Body of pancreas (tissue), 4 donors: ENCODE results near the gene GNB5.

Experiments used
- POLR2A ChIP-seq, 3 donors: fragments of 450-650 bp; IDR thresholded peaks; one replicate each; pipeline ENCODE4 v1.6.1; 2016; ENCODE audit warnings: antibody characterized with exemption in 3 of 3, mild to moderate bottlenecking in 2 of 3
- TF ChIP-seq, protein P1 (sequence below), 7 experiments: fragments of 450-650 bp in 4 of 7; fragments of 200-600 bp in 3 of 7; sonication (generic) in 3 of 7; IDR thresholded peaks; one replicate each; pipeline ENCODE4 v1.5.1; 2016 to 2019; ENCODE audit warnings: antibody characterized with exemption in 7 of 7

DNA sequence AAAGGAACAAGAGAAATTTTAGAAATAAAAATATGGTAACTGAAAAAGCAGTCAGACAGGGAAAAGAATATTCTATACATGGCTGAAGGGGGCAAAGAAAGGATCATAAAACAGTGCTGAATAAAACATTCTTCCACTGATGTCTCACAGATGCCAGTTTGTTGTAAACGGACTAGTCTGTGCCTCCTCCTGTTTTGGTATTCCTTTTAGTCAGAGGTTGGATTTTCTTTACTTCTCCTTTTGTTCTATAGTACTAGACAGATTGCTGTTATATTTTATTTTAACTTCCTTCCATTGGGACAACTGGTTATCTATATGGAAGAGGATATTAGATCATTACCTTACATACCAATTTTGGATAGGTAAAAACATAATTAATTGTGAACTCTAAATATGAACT, 16.0 kb upstream of the GNB5 start:
- TF ChIP-seq, protein P1, sequence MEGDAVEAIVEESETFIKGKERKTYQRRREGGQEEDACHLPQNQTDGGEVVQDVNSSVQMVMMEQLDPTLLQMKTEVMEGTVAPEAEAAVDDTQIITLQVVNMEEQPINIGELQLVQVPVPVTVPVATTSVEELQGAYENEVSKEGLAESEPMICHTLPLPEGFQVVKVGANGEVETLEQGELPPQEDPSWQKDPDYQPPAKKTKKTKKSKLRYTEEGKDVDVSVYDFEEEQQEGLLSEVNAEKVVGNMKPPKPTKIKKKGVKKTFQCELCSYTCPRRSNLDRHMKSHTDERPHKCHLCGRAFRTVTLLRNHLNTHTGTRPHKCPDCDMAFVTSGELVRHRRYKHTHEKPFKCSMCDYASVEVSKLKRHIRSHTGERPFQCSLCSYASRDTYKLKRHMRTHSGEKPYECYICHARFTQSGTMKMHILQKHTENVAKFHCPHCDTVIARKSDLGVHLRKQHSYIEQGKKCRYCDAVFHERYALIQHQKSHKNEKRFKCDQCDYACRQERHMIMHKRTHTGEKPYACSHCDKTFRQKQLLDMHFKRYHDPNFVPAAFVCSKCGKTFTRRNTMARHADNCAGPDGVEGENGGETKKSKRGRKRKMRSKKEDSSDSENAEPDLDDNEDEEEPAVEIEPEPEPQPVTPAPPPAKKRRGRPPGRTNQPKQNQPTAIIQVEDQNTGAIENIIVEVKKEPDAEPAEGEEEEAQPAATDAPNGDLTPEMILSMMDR (IDR thresholded peaks at IDR 0.05) = no peak
- TF ChIP-seq POLR2A (IDR thresholded peaks at IDR 0.05) = no peak
